ENCODE measurements around the gene CLMP.

Gene CLMP

DNA sequence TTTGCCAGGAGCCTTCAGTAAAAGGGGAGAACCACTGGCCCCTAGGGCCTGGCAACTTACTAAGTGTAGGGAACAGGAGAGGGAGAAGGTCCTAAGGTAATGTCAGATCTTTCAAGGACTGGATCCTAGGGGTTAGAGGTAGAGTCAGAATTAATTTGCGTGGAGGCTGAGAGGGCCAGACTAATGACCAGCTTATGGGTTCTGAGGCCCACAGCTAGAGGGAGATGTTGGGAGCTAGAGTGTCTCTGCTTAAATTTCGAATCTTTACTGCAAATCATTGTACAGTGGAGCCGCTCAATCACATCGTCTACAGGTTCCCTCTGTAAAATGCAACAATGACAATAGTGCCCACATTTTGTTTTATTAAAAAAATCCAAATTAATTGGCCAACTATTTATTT lies 31.4 kb downstream of the CLMP start:
- Histone ChIP-seq H3K79me1 (ENCODE audit: low read depth, low read length) (no peaks in the 10 kb centered on the region), H3K27ac (replicated peaks; ENCODE audit: low read length) (no peak overlapping the region), H2AFZ (ENCODE audit: low read length) (no peak overlapping the region), H2BK15ac (ENCODE audit: low read length) (no peak overlapping the region), H3K23ac (ENCODE audit: low read depth, low read length, poor library complexity) (no peak overlapping the region), H3K9me3 (replicated peaks in 1 of 2; ENCODE audit: control insufficient read depth in 2 of 2, insufficient read depth in 1 of 2, low read depth in 1 of 2, low read length in 2 of 2) (no peaks in the 10 kb centered on the region), H2BK12ac (ENCODE audit: low read length) (no peak overlapping the region), H4K8ac (ENCODE audit: low read depth, low read length) (no peak overlapping the region), H2BK120ac (ENCODE audit: low read depth, low read length) (no peak overlapping the region), H3K14ac (ENCODE audit: low read length) (no peak overlapping the region), H3K36me3 (replicated peaks in 1 of 2; ENCODE audit: control insufficient read depth in 2 of 2, insufficient read depth in 2 of 2, low read length in 2 of 2) (no peaks in the 10 kb centered on the region), H3K4me1 (ENCODE audit: control insufficient read depth in 2 of 2, insufficient read depth in 1 of 2, low read depth in 1 of 2, low read length in 2 of 2) (peaks cover 2 to 5% of the 10 kb centered on the region in 2 donors), H3K27me3 (ENCODE audit: control insufficient read depth in 3 of 3, insufficient read depth in 3 of 3, low read depth in 1 of 3, low read length in 3 of 3) (no peaks in the 10 kb centered on the region), H3K4ac (ENCODE audit: low read length) (no peak overlapping the region), H2BK5ac (ENCODE audit: low read length) (no peak overlapping the region), H2AK5ac (ENCODE audit: low read depth, low read length) (no peak overlapping the region), H3K4me3 (ENCODE audit: low read length in 2 of 2) (no peak overlapping the region), H4K91ac (ENCODE audit: low read depth, low read length, poor library complexity) (no peak overlapping the region), H3K18ac (ENCODE audit: low read length) (no peak overlapping the region), H3K4me2 (ENCODE audit: insufficient read depth, low read length, poor library complexity, severe bottlenecking) (no peak overlapping the region), H3K9ac (ENCODE audit: low read depth, low read length, poor library complexity) (no peak overlapping the region)
- WGBS, 2 donors (ENCODE audit: extremely low coverage in 2 of 2, insufficient read length in 2 of 2, insufficient replicate concordance in 1 of 2), result no CpG with 5 or more reads among the region's 4 CpGs
- DNase-seq (ENCODE audit: low spot score), result no peak

DNA sequence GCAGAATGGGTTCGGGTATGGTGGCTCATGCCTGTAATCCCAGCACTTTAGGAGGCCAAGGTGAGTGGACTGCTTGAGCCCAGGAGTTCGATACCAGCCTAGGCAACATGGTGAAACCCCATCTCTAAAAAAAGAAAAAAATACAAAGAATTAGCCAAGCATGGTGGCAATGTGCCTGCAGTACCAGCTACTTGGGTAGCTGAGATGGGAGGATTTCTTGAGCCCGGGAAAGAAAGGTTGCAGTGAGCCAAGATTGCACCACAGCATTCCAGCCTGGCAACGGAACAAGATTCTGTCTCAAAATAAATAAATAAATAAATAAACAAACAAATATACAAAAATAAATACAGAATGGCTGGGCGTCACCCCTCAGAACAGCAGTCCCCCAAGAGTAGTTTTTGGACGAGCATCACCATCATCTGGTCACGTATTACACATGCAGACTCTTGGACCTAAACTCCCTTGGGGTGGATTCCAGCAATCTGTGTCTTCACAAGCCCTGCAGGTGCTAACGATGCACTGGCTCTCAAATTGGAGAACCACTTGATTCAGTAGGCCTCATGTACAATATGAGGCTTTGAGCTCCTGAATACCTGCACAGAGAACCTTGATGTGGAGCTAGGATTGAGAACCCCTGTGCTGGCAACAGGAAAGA lies 33.5 kb downstream of the CLMP start:
- Histone ChIP-seq H3K14ac (ENCODE audit: low read length) (no peak overlapping the region), H2BK5ac (ENCODE audit: low read length) (no peak overlapping the region), H2BK120ac (ENCODE audit: low read depth, low read length) (no peak overlapping the region), H3K18ac (ENCODE audit: low read length) (no peak overlapping the region), H2AFZ (ENCODE audit: low read length) (no peak overlapping the region), H3K27me3 (ENCODE audit: control insufficient read depth in 3 of 3, insufficient read depth in 3 of 3, low read depth in 1 of 3, low read length in 3 of 3) (no peaks in the 10 kb centered on the region), H3K9ac (ENCODE audit: low read depth, low read length, poor library complexity) (no peak overlapping the region), H3K4ac (ENCODE audit: low read length) (no peak overlapping the region), H2AK5ac (ENCODE audit: low read depth, low read length) (no peak overlapping the region), H3K36me3 (replicated peaks in 1 of 2; ENCODE audit: control insufficient read depth in 2 of 2, insufficient read depth in 2 of 2, low read length in 2 of 2) (no peaks in the 10 kb centered on the region), H2BK12ac (ENCODE audit: low read length) (no peak overlapping the region), H3K79me1 (ENCODE audit: low read depth, low read length) (no peaks in the 10 kb centered on the region), H3K27ac (replicated peaks; ENCODE audit: low read length) (no peak overlapping the region), H3K23ac (ENCODE audit: low read depth, low read length, poor library complexity) (no peak overlapping the region), H3K9me3 (replicated peaks in 1 of 2; ENCODE audit: control insufficient read depth in 2 of 2, insufficient read depth in 1 of 2, low read depth in 1 of 2, low read length in 2 of 2) (no peaks in the 10 kb centered on the region), H4K8ac (ENCODE audit: low read depth, low read length) (no peak overlapping the region), H2BK15ac (ENCODE audit: low read length) (no peak overlapping the region), H3K4me1 (ENCODE audit: control insufficient read depth in 2 of 2, insufficient read depth in 1 of 2, low read depth in 1 of 2, low read length in 2 of 2) (peaks cover 2 to 5% of the 10 kb centered on the region in 2 donors), H3K4me2 (ENCODE audit: insufficient read depth, low read length, poor library complexity, severe bottlenecking) (no peak overlapping the region), H3K4me3 (ENCODE audit: low read length in 2 of 2) (no peak overlapping the region), H4K91ac (ENCODE audit: low read depth, low read length, poor library complexity) (no peak overlapping the region)
- no peak for DNase-seq (ENCODE audit: low spot score)
- no CpG with 5 or more reads among the region's 8 CpGs for WGBS, 2 donors (ENCODE audit: extremely low coverage in 2 of 2, insufficient read length in 2 of 2, insufficient replicate concordance in 1 of 2)

DNA sequence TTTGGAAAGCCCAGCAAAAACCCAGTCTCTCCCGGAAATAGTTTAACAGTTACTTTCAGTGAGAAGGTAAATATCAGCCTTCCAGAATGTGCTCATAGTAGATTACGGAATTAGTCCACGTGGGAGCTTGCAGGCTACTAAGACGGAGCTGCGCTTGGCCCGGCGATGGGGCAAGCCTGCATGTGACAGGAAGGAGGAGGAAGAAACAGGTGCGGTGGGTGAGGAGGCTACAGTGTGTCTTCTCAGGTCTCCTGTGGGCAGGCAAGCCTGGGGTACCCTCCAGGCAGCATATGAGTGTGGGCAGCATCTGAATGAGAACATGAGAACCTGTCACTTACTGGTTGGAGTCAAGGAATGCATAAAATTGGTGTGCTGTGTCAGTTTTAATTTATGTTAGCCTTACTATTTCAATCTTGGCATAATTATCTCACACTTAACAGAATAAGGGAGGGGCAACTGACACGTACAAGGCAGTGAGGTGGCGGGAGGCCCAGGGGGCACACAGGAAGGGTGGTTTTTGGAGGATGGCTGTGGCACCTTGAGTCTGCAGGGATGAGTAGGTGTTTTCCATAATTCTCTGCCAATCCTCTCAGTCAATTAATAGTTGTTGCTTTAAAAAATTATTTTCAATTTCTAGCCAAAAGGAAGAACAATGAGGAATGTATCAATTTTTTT lies 35.7 kb downstream of the CLMP start:
- Histone ChIP-seq H3K14ac (ENCODE audit: low read length) (no peak overlapping the region), H3K27ac (replicated peaks; ENCODE audit: low read length) (no peak overlapping the region), H3K36me3 (replicated peaks in 1 of 2; ENCODE audit: control insufficient read depth in 2 of 2, insufficient read depth in 2 of 2, low read length in 2 of 2) (no peaks in the 10 kb centered on the region), H3K79me1 (ENCODE audit: low read depth, low read length) (no peaks in the 10 kb centered on the region), H2BK15ac (ENCODE audit: low read length) (no peak overlapping the region), H3K4me1 (ENCODE audit: control insufficient read depth in 2 of 2, insufficient read depth in 1 of 2, low read depth in 1 of 2, low read length in 2 of 2) (no peaks in the 10 kb centered on the region), H2BK12ac (ENCODE audit: low read length) (no peak overlapping the region), H2BK120ac (ENCODE audit: low read depth, low read length) (no peak overlapping the region), H3K9me3 (replicated peaks in 1 of 2; ENCODE audit: control insufficient read depth in 2 of 2, insufficient read depth in 1 of 2, low read depth in 1 of 2, low read length in 2 of 2) (no peaks in the 10 kb centered on the region), H3K4ac (ENCODE audit: low read length) (no peak overlapping the region), H3K23ac (ENCODE audit: low read depth, low read length, poor library complexity) (no peak overlapping the region), H3K4me3 (ENCODE audit: low read length in 2 of 2) (no peak overlapping the region), H2AK5ac (ENCODE audit: low read depth, low read length) (no peak overlapping the region), H4K8ac (ENCODE audit: low read depth, low read length) (no peak overlapping the region), H4K91ac (ENCODE audit: low read depth, low read length, poor library complexity) (peak overlapping the region; percentile 81), H3K9ac (ENCODE audit: low read depth, low read length, poor library complexity) (no peak overlapping the region), H3K18ac (ENCODE audit: low read length) (peak overlapping the region; percentile 74), H2BK5ac (ENCODE audit: low read length) (no peak overlapping the region), H2AFZ (ENCODE audit: low read length) (no peak overlapping the region), H3K4me2 (ENCODE audit: insufficient read depth, low read length, poor library complexity, severe bottlenecking) (no peak overlapping the region), H3K27me3 (ENCODE audit: control insufficient read depth in 3 of 3, insufficient read depth in 3 of 3, low read depth in 1 of 3, low read length in 3 of 3) (no peaks in the 10 kb centered on the region)
- no peak for DNase-seq (ENCODE audit: low spot score)
- WGBS, 2 donors (ENCODE audit: extremely low coverage in 2 of 2, insufficient read length in 2 of 2, insufficient replicate concordance in 1 of 2), result no CpG with 5 or more reads among the region's 10 CpGs

DNA sequence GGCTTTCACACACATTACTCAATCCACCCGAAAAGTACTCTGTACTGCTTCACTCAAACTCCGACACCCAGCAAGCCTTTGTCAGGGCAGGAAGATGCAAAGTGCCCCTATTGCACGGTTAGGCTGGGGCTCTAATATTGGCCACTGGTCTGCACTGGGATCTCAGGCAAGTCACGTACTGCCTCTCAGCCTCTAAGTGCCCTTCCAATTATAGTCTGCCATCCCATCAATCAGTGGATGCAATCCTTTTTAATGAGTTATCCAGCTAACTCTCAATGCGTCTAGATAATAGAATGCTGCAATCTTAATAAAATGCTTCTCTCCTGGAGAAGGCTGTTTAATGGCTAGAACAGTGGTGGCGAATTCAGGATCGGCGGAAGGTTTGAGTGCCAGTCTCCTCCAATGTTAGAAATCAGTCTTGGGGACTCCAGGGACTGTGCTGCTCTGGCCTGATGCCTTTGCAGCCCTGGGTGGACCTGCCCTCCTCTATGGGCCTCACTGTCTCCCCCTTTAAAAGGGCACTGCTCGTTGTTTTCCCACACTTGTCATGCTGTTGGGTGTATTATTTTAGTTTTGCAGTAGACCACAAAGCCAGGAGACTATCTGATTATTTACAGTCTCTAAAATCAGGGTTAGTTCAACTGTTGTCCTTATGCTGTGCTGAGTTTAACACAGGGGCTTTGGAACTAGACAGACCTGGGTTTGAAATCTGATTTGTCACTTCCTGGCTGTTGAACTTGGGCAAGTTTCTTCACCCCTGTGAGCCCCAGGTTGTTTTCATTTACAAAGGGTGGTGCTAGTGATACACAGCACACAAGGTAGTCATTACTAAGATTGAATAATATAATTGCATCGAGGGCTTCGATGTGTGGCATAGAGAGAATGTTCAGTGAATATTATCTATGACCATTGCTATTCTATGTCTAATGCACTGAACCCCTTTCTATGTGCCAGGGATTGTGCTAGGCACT lies 36.7 kb downstream of the CLMP start:
- no peaks in the 10 kb centered on the region for H3K27me3 ChIP-seq (ENCODE audit: control insufficient read depth in 3 of 3, insufficient read depth in 3 of 3, low read depth in 1 of 3, low read length in 3 of 3)
- H2AFZ ChIP-seq (ENCODE audit: low read length), result no peak overlapping the region
- no peak overlapping the region for H3K4me3 ChIP-seq (ENCODE audit: low read length in 2 of 2)
- H2BK12ac ChIP-seq (ENCODE audit: low read length), result no peak overlapping the region
- no peak for DNase-seq (ENCODE audit: low spot score)
- no peak overlapping the region for H3K18ac ChIP-seq (ENCODE audit: low read length)
- H3K9ac ChIP-seq (ENCODE audit: low read depth, low read length, poor library complexity), result no peak overlapping the region
- no peak overlapping the region for H3K4ac ChIP-seq (ENCODE audit: low read length)
- no peak overlapping the region for H3K4me2 ChIP-seq (ENCODE audit: insufficient read depth, low read length, poor library complexity, severe bottlenecking)
- H4K8ac ChIP-seq (ENCODE audit: low read depth, low read length), result no peak overlapping the region
- no peaks in the 10 kb centered on the region for H3K36me3 ChIP-seq (replicated peaks in 1 of 2; ENCODE audit: control insufficient read depth in 2 of 2, insufficient read depth in 2 of 2, low read length in 2 of 2)
- no peak overlapping the region for H2BK15ac ChIP-seq (ENCODE audit: low read length)
- no peak overlapping the region for H2AK5ac ChIP-seq (ENCODE audit: low read depth, low read length)
- no CpG with 5 or more reads among the region's 11 CpGs for WGBS, 2 donors (ENCODE audit: extremely low coverage in 2 of 2, insufficient read length in 2 of 2, insufficient replicate concordance in 1 of 2)
- H3K27ac ChIP-seq (replicated peaks; ENCODE audit: low read length), result no peak overlapping the region
- H3K4me1 ChIP-seq (ENCODE audit: control insufficient read depth in 2 of 2, insufficient read depth in 1 of 2, low read depth in 1 of 2, low read length in 2 of 2), result no peaks in the 10 kb centered on the region
- no peaks in the 10 kb centered on the region for H3K79me1 ChIP-seq (ENCODE audit: low read depth, low read length)
- no peak overlapping the region for H3K14ac ChIP-seq (ENCODE audit: low read length)
- H2BK120ac ChIP-seq (ENCODE audit: low read depth, low read length), result no peak overlapping the region
- no peak overlapping the region for H3K23ac ChIP-seq (ENCODE audit: low read depth, low read length, poor library complexity)
- H4K91ac ChIP-seq (ENCODE audit: low read depth, low read length, poor library complexity), result no peak overlapping the region
- H3K9me3 ChIP-seq (replicated peaks in 1 of 2; ENCODE audit: control insufficient read depth in 2 of 2, insufficient read depth in 1 of 2, low read depth in 1 of 2, low read length in 2 of 2), result no peaks in the 10 kb centered on the region
- H2BK5ac ChIP-seq (ENCODE audit: low read length), result no peak overlapping the region

All from neuronal stem cell (in vitro differentiated cells).